ENCODE data around the gene ADH4. TPM values are rescaled to one million over a fixed set of nuclear protein-coding genes. Genes with fewer than 3 reads are reported as not detected.
"Not testable (repeated sequence)": the region's sequence is repeated elsewhere in the genome, so short reads cannot be mapped to it uniquely, and the experiment has no call there.

The ADH4 gene
- total RNA-seq, 1 experiment from 2014 or later = 0.10 TPM

DNA sequence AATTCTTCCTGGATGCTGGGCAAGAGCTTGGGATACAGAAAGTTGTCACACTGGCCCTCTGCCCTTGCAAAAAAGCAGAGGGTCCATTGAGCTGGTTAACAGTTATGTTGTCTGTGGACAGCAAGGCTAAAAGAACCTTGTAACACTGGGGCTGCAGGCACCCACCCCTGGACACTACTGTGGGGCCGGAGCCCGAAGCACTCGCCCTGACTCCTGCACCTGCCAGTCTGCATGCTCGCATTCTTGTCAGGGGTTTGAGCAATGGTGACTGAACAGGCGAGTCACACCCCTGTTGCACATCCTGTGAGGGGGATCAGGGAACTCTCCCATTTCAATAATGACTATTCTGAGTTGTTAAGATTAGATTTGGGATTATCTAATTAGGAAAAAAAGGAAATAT is 23.6 kb downstream of the ADH4 start:
- intact Hi-C loops (cut with micrococcal nuclease; ENCODE audit: unreplicated experiment) (no loop called here), in situ Hi-C loops (cut with HindIII; ENCODE audit: low pct_unique_long_range_greater_than_20kb, low sequenced_read_pairs) (no loop called here)
- Histone ChIP-seq H3K4me3 (ENCODE audit: low read depth in 2 of 2, low read length in 2 of 2) (no peak overlapping the region), H3K4me1 (ENCODE audit: control insufficient read depth, insufficient read depth, low read length) (no peaks in the 10 kb centered on the region), H3K9me3 (ENCODE audit: control insufficient read depth, insufficient read depth, low read depth, low read length) (no peaks in the 10 kb centered on the region), H3K36me3 (ENCODE audit: control insufficient read depth, insufficient read depth, low read length) (no peaks in the 10 kb centered on the region), H3K27me3 (ENCODE audit: control insufficient read depth, insufficient read depth, low read length) (no peaks in the 10 kb centered on the region), H3K27ac (ENCODE audit: low read length) (no peak overlapping the region)
- DNase-seq (ENCODE audit: low read depth, low spot score) (no peak), ATAC-seq (no peak)
- ChIA-PET CTCF (interaction anchor here (0.7 kb wide), 1 partner anchor 253 kb away, joined by 4 read pairs; no protein-coding TSS in a partner anchor), POLR2A (no interaction called here)
- no peak for TF ChIP-seq SIN3A (IDR thresholded peaks at IDR 0.05; ENCODE audit: borderline replicate concordance, insufficient read depth, low read depth, low read length)
- TF ChIP-seq POLR2AphosphoS5 (IDR thresholded peaks at IDR 0.05; ENCODE audit: low read depth, low read length) = no peak
- TF ChIP-seq, protein P1, sequence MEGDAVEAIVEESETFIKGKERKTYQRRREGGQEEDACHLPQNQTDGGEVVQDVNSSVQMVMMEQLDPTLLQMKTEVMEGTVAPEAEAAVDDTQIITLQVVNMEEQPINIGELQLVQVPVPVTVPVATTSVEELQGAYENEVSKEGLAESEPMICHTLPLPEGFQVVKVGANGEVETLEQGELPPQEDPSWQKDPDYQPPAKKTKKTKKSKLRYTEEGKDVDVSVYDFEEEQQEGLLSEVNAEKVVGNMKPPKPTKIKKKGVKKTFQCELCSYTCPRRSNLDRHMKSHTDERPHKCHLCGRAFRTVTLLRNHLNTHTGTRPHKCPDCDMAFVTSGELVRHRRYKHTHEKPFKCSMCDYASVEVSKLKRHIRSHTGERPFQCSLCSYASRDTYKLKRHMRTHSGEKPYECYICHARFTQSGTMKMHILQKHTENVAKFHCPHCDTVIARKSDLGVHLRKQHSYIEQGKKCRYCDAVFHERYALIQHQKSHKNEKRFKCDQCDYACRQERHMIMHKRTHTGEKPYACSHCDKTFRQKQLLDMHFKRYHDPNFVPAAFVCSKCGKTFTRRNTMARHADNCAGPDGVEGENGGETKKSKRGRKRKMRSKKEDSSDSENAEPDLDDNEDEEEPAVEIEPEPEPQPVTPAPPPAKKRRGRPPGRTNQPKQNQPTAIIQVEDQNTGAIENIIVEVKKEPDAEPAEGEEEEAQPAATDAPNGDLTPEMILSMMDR (IDR thresholded peaks at IDR 0.05) = no peak
- TF ChIP-seq TCF7L2 (IDR thresholded peaks at IDR 0.05; ENCODE audit: low read depth, low read length) = no peak
- TF ChIP-seq, protein P2, sequence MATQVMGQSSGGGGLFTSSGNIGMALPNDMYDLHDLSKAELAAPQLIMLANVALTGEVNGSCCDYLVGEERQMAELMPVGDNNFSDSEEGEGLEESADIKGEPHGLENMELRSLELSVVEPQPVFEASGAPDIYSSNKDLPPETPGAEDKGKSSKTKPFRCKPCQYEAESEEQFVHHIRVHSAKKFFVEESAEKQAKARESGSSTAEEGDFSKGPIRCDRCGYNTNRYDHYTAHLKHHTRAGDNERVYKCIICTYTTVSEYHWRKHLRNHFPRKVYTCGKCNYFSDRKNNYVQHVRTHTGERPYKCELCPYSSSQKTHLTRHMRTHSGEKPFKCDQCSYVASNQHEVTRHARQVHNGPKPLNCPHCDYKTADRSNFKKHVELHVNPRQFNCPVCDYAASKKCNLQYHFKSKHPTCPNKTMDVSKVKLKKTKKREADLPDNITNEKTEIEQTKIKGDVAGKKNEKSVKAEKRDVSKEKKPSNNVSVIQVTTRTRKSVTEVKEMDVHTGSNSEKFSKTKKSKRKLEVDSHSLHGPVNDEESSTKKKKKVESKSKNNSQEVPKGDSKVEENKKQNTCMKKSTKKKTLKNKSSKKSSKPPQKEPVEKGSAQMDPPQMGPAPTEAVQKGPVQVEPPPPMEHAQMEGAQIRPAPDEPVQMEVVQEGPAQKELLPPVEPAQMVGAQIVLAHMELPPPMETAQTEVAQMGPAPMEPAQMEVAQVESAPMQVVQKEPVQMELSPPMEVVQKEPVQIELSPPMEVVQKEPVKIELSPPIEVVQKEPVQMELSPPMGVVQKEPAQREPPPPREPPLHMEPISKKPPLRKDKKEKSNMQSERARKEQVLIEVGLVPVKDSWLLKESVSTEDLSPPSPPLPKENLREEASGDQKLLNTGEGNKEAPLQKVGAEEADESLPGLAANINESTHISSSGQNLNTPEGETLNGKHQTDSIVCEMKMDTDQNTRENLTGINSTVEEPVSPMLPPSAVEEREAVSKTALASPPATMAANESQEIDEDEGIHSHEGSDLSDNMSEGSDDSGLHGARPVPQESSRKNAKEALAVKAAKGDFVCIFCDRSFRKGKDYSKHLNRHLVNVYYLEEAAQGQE (IDR thresholded peaks at IDR 0.05; ENCODE audit: insufficient read depth in 1 of 2, low read depth in 2 of 2, low read length in 1 of 2) = no peak
- no TSS peak for BruUV-seq (replicated peaks)

DNA sequence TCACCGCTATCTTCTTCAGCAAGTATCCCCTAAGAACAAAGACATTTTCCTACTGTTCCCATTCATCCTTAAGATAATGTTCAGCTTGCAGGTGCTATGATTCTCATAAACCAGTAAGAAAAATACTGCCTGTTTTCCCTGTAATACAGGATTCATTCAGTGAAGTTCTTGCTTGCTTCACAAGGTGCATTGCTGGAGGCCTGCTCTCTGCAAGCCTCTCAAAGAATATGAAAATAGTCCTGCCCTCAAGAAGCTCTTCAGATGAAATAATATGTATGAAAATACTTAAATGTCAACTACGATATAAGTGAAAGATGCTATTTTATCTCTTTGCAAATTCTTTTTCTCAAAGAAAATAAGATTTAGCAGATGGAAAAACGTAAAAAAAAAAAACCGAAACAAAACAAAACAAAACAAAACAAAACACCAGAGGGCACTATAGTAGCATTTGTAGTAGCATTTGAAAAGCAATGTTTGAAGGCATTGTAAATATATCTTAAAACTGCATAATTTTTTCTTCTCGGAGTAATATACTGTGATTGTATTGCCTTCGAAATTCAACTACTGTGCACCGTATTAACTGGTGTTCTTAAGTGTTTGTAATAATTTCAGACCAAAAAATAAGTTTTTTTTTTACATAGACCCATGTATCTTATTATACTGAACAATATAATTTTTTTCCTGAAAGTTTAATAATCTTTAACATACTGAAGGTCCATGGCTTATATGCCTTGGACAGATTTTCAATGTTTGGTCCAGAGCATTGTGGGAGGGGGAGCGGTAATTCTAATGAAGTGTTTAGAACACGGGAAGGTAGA is 26.0 kb downstream of the ADH4 start:
- BruUV-seq (replicated peaks) = no TSS peak
- H3K4me1 ChIP-seq (ENCODE audit: control insufficient read depth, insufficient read depth, low read length) = no peaks in the 10 kb centered on the region
- CTCF ChIA-PET = no interaction called here
- POLR2A ChIA-PET = no interaction called here
- no peak for ATAC-seq
- no peak for DNase-seq (ENCODE audit: low read depth, low spot score)
- H3K9me3 ChIP-seq (ENCODE audit: control insufficient read depth, insufficient read depth, low read depth, low read length) = no peaks in the 10 kb centered on the region
- no peak for TF ChIP-seq POLR2AphosphoS5 (IDR thresholded peaks at IDR 0.05; ENCODE audit: low read depth, low read length)
- TF ChIP-seq, protein P1 (IDR thresholded peaks at IDR 0.05) = peak; percentile 35; the same call in 1 of the 2 replicates
- TF ChIP-seq SIN3A (IDR thresholded peaks at IDR 0.05; ENCODE audit: borderline replicate concordance, insufficient read depth, low read depth, low read length) = no peak
- H3K36me3 ChIP-seq (ENCODE audit: control insufficient read depth, insufficient read depth, low read length) = no peaks in the 10 kb centered on the region
- H3K27me3 ChIP-seq (ENCODE audit: control insufficient read depth, insufficient read depth, low read length) = no peaks in the 10 kb centered on the region
- in situ Hi-C loops (cut with HindIII; ENCODE audit: low pct_unique_long_range_greater_than_20kb, low sequenced_read_pairs) (no loop called here), intact Hi-C loops (cut with micrococcal nuclease; ENCODE audit: unreplicated experiment) (loop anchor here (1.0 to 2.0 kb wide), 2 partner anchors 287 to 345 kb away; no protein-coding TSS in a partner anchor)
- H3K27ac ChIP-seq (ENCODE audit: low read length) = no peak overlapping the region
- no peak overlapping the region for H3K4me3 ChIP-seq (ENCODE audit: low read depth in 2 of 2, low read length in 2 of 2)

DNA sequence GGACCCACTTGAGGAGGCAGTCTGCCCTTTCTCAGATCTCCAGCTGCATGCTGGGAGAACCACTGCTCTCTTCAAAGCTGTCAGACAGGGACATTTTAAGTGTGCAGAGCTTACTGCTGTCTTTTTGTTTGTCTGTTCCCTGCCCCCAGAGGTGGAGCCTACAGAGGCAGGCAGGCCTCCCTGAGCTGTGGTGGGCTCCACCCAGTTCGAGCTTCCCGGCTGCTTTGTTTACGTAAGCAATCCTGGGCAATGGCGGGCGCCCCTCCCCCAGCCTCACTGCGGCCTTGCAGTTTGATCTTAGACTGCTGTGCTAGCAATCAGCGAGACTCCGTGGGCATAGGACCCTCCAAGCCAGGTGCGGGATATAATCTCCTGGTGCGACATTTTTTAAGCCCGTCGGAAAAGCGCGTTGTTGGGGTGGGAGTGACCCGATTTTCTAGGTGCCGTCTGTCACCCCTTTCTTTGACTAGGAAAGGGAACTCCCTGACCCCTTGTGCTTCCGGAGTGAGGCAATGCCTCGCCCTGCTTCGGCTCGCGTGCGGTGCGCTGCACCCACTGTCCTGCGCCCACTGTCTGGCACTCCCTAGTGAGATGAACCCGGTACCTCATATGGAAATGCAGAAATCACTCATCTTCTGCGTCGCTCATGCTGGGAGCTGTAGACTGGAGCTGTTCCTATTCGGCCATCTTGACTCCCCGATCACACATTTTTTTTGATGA is 26.8 kb downstream of the ADH4 start:
- intact Hi-C loops (cut with micrococcal nuclease; ENCODE audit: unreplicated experiment); H3K4me3 ChIP-seq (ENCODE audit: low read depth in 2 of 2, low read length in 2 of 2); H3K36me3 ChIP-seq (ENCODE audit: control insufficient read depth, insufficient read depth, low read length); ATAC-seq; POLR2A ChIA-PET; BruUV-seq (replicated peaks); H3K9me3 ChIP-seq (ENCODE audit: control insufficient read depth, insufficient read depth, low read depth, low read length); H3K27ac ChIP-seq (ENCODE audit: low read length); H3K4me1 ChIP-seq (ENCODE audit: control insufficient read depth, insufficient read depth, low read length); DNase-seq (ENCODE audit: low read depth, low spot score); H3K27me3 ChIP-seq (ENCODE audit: control insufficient read depth, insufficient read depth, low read length); CTCF ChIA-PET; in situ Hi-C loops (cut with HindIII; ENCODE audit: low pct_unique_long_range_greater_than_20kb, low sequenced_read_pairs): not testable (repeated sequence)

DNA sequence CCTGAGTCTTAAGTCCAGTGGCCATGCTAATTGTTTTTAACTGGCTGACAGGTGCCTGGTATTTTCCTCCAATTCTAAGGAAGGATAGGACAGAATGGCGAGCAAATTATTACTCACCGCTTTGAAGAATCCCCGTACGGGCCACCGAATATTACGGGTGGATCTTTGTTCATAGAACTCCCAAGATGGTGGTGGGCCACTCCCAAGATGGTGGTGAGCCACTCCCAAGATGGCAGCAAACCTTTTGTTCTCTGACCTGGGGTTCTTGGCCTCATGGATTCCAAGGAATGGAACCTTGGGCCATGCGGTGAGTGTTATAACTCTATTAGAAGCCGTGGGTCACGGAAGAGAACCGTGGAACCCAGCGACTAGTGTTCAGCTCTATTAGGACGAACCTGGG is 34.8 kb downstream of the ADH4 start:
- H3K4me3 ChIP-seq (ENCODE audit: low read depth in 2 of 2, low read length in 2 of 2); H3K27me3 ChIP-seq (ENCODE audit: control insufficient read depth, insufficient read depth, low read length); H3K9me3 ChIP-seq (ENCODE audit: control insufficient read depth, insufficient read depth, low read depth, low read length); H3K4me1 ChIP-seq (ENCODE audit: control insufficient read depth, insufficient read depth, low read length); H3K36me3 ChIP-seq (ENCODE audit: control insufficient read depth, insufficient read depth, low read length); intact Hi-C loops (cut with micrococcal nuclease; ENCODE audit: unreplicated experiment); ATAC-seq; POLR2A ChIA-PET; CTCF ChIA-PET; DNase-seq (ENCODE audit: low read depth, low spot score); in situ Hi-C loops (cut with HindIII; ENCODE audit: low pct_unique_long_range_greater_than_20kb, low sequenced_read_pairs); BruUV-seq (replicated peaks); H3K27ac ChIP-seq (ENCODE audit: low read length): not testable (repeated sequence)
